CD4-positive, alpha-beta memory T cell (primary cell): ENCODE measurements around the gene CDC73. TPM values are rescaled to one million over a fixed set of nuclear protein-coding genes. Genes with fewer than 3 reads are reported as not detected.
A peak's percentile ranks its signal among the peaks of the same experiment; 100 is the strongest.

Experiments
- CTCF ChIA-PET: fragments of 350-600 bp; sonication (Branson Sonifier 250); formaldehyde crosslinking; loops from one replicate; lab custom pipeline; 2021; ENCODE audit warnings: inconsistent platforms; ENCODE audit not compliant: partially characterized antibody; lab: Charles Lee
- POLR2A ChIA-PET: fragments of 350-600 bp; sonication (Branson Sonifier 250); formaldehyde crosslinking; loops from one replicate; lab custom pipeline; 2021; ENCODE audit not compliant: partially characterized antibody; lab: Charles Lee
- DNase-seq, 5 donors: peaks; one replicate each; pipeline versions ENCODE4 v3.0.0 to v3.0.0-alpha.2; 2020 to 2022; ENCODE audit warnings: mixed read lengths in 1 of 5
- H3K27ac ChIP-seq: one replicate; pipeline ENCODE4 v1.7.0; 2013; ENCODE audit warnings: low read depth, low read length
- H3K27me3 ChIP-seq: 2 replicates; pipeline ENCODE4 v1.7.0; 2013; ENCODE audit warnings: mild to moderate bottlenecking, low read length, moderate library complexity; ENCODE audit not compliant: insufficient read depth
- H3K36me3 ChIP-seq: 2 replicates; pipeline ENCODE4 v1.7.0; 2013; ENCODE audit warnings: mild to moderate bottlenecking, low read length, moderate library complexity; ENCODE audit not compliant: insufficient read depth
- H3K4me1 ChIP-seq: 2 replicates; pipeline ENCODE4 v1.7.0; 2013; ENCODE audit warnings: mild to moderate bottlenecking, low read length, moderate library complexity; ENCODE audit not compliant: insufficient read depth
- H3K4me3 ChIP-seq, 2 donors: one replicate each; pipeline ENCODE4 v1.7.0; 2013; ENCODE audit warnings: low read length in 2 of 2, mild to moderate bottlenecking in 1 of 2
- H3K9me3 ChIP-seq, 2 donors: one replicate each; pipeline ENCODE4 v1.7.0; 2013; ENCODE audit warnings: low read length in 2 of 2, control low read depth in 1 of 2; ENCODE audit not compliant: control insufficient read depth in 1 of 2
- H3K27ac Mint-ChIP-seq, 7 donors: one replicate each; pipeline ENCODE4 v1.8.0; 2020 to 2021; ENCODE audit warnings: mixed read lengths in 7 of 7, mild to moderate bottlenecking in 6 of 7, inconsistent platforms in 3 of 7, moderate library complexity in 3 of 7
- H3K27me3 Mint-ChIP-seq, 2 donors: one replicate each; pipeline ENCODE4 v1.8.0; 2020 to 2021; ENCODE audit warnings: mixed read lengths in 2 of 2
- H3K36me3 Mint-ChIP-seq, 2 donors: one replicate each; pipeline ENCODE4 v1.8.0; 2020 to 2021; ENCODE audit warnings: mixed read lengths in 2 of 2, inconsistent platforms in 1 of 2, mild to moderate bottlenecking in 1 of 2
- H3K4me1 Mint-ChIP-seq, 4 donors: one replicate each; pipeline ENCODE4 v1.8.0; 2020 to 2021; ENCODE audit warnings: mixed read lengths in 4 of 4, mild to moderate bottlenecking in 1 of 4
- H3K4me3 Mint-ChIP-seq, 8 donors: one replicate each; pipeline ENCODE4 v1.8.0; 2020 to 2021; ENCODE audit warnings: mixed read lengths in 8 of 8, mild to moderate bottlenecking in 7 of 8, moderate library complexity in 6 of 8, inconsistent platforms in 3 of 8
- H3K9me3 Mint-ChIP-seq, 8 donors: one replicate each; pipeline ENCODE4 v1.8.0; 2020 to 2021; ENCODE audit warnings: mixed read lengths in 8 of 8, mild to moderate bottlenecking in 5 of 8, inconsistent platforms in 3 of 8, moderate library complexity in 1 of 8
- intact Hi-C: fragments of 100-400 bp; cut with micrococcal nuclease; formaldehyde crosslinking; loops from one replicate; pipeline ENCODE4 v1.15.1; 2023
- polyA plus RNA-seq, 2 donors: library from polyadenylated mRNA; unstranded; fragments of 300-500 nt; fragmentation: Illumina TruSeq; gene quantifications; one replicate each; pipeline ENCODE4 v1.2.3, GENCODE V29; 2021
- total RNA-seq, 2 experiments: library from RNA; stranded (reverse); gene quantifications; one replicate each; pipeline ENCODE4 v1.2.3, GENCODE V29; 2021

Gene CDC73
- total and polyA plus RNA-seq, 4 experiments from 2014 or later: 70.4 to 75.0 (median 71.3) TPM

- Mint-ChIP-seq H3K9me3 (no peaks in the 10 kb centered on the region), H3K36me3 (peaks cover 47 to 54% of the 10 kb centered on the region in 2 donors), H3K27ac (no peak overlapping the region), H3K27me3 (no peaks in the 10 kb centered on the region), H3K4me1 (peaks cover 9 to 14% (median 14%) of the 10 kb centered on the region in 4 donors), H3K4me3 (no peak overlapping the region)
- Histone ChIP-seq H3K27ac (no peak overlapping the region), H3K36me3 (peaks cover 9% of the 10 kb centered on the region), H3K4me3 (no peak overlapping the region), H3K9me3 (no peaks in the 10 kb centered on the region), H3K4me1 (peaks cover 6% of the 10 kb centered on the region), H3K27me3 (no peaks in the 10 kb centered on the region)
- ChIA-PET CTCF (no interaction called here), POLR2A (no interaction called here)
- intact Hi-C loops: no loop called here
- DNase-seq: no peak
Measured at GRCh38 chr1:193234530-193234929, 112.7 kb downstream of the CDC73 start.

GRCh38 chr1:193237381-193237978, 115.6 kb downstream of the CDC73 start:
- no peak for DNase-seq
- ChIA-PET CTCF (interaction anchor here (1.1 to 1.6 kb wide), 2 partner anchors 10 to 17 kb away, joined by 3 to 4 read pairs; no protein-coding TSS in a partner anchor), POLR2A (no interaction called here)
- peaks cover 28 to 43% (median 35%) of the 10 kb centered on the region in 4 donors for H3K4me1 Mint-ChIP-seq
- H3K4me3 ChIP-seq: no peak overlapping the region
- no peaks in the 10 kb centered on the region for H3K9me3 ChIP-seq
- intact Hi-C loops: no loop called here
- H3K9me3 Mint-ChIP-seq: no peaks in the 10 kb centered on the region
- peaks cover 9% of the 10 kb centered on the region for H3K36me3 ChIP-seq
- no peak overlapping the region for H3K27ac ChIP-seq
- no peak overlapping the region for H3K4me3 Mint-ChIP-seq
- peaks cover 30% of the 10 kb centered on the region for H3K4me1 ChIP-seq
- H3K27ac Mint-ChIP-seq: no peak overlapping the region
- H3K27me3 ChIP-seq: no peaks in the 10 kb centered on the region
- no peaks in the 10 kb centered on the region for H3K27me3 Mint-ChIP-seq
- peaks cover 62 to 75% of the 10 kb centered on the region in 2 donors for H3K36me3 Mint-ChIP-seq

- no peaks in the 10 kb centered on the region for H3K27me3 Mint-ChIP-seq
- intact Hi-C loops: no loop called here
- peak overlapping the region in 5 of 7 donors; percentile 53 to 83 (median 65) for H3K27ac Mint-ChIP-seq
- H3K36me3 ChIP-seq: peaks cover 9% of the 10 kb centered on the region
- H3K4me1 Mint-ChIP-seq: peaks cover 33 to 49% (median 39%) of the 10 kb centered on the region in 4 donors
- H3K27me3 ChIP-seq: no peaks in the 10 kb centered on the region
- H3K36me3 Mint-ChIP-seq: peaks cover 63 to 79% of the 10 kb centered on the region in 2 donors
- no peaks in the 10 kb centered on the region for H3K9me3 ChIP-seq
- peaks cover 0 to 4% (median 0%) of the 10 kb centered on the region in 8 donors for H3K9me3 Mint-ChIP-seq
- ChIA-PET CTCF (no interaction called here), POLR2A (no interaction called here)
- no peak overlapping the region for H3K4me3 ChIP-seq
- peaks cover 30% of the 10 kb centered on the region for H3K4me1 ChIP-seq
- H3K4me3 Mint-ChIP-seq: peak overlapping the region in 4 of 8 donors; percentile 55 to 73 (median 62)
- no peak for DNase-seq
- H3K27ac ChIP-seq: no peak overlapping the region
Measured at GRCh38 chr1:193240609-193241008, 118.8 kb downstream of the CDC73 start.

- H3K4me3 Mint-ChIP-seq: peak overlapping the region in 4 of 8 donors; percentile 55 to 73 (median 62)
- POLR2A ChIA-PET: no interaction called here
Measured at GRCh38 chr1:193241132-193241827, 119.4 kb downstream of the CDC73 start.

GRCh38 chr1:193242000-193242399, 120.2 kb downstream of the CDC73 start:
- peak overlapping the region in 5 of 7 donors; percentile 20 to 64 (median 51) for H3K27ac Mint-ChIP-seq
- DNase-seq: no peak
- Histone ChIP-seq H3K9me3 (no peaks in the 10 kb centered on the region), H3K4me3 (no peak overlapping the region), H3K36me3 (no peaks in the 10 kb centered on the region), H3K27me3 (no peaks in the 10 kb centered on the region), H3K27ac (no peak overlapping the region), H3K4me1 (peaks cover 30% of the 10 kb centered on the region)
- peaks cover 67 to 83% of the 10 kb centered on the region in 2 donors for H3K36me3 Mint-ChIP-seq
- peaks cover 33 to 49% (median 39%) of the 10 kb centered on the region in 4 donors for H3K4me1 Mint-ChIP-seq
- H3K9me3 Mint-ChIP-seq: peaks cover 0 to 4% (median 0%) of the 10 kb centered on the region in 8 donors
- H3K27me3 Mint-ChIP-seq: no peaks in the 10 kb centered on the region
- ChIA-PET CTCF (no interaction called here), POLR2A (no interaction called here)
- peak overlapping the region in 1 of 8 donors; percentile 6 for H3K4me3 Mint-ChIP-seq
- intact Hi-C loops: no loop called here

More at GRCh38 chr1:193241132-193241827, 119.4 kb downstream of the CDC73 start:
- DNase-seq: peak in 2 of 5 donors; percentile 5 to 13
- no peaks in the 10 kb centered on the region for H3K9me3 ChIP-seq
- H3K4me3 ChIP-seq: no peak overlapping the region
- peaks cover 33 to 49% (median 39%) of the 10 kb centered on the region in 4 donors for H3K4me1 Mint-ChIP-seq
- CTCF ChIA-PET: no interaction called here
- H3K4me1 ChIP-seq: peaks cover 30% of the 10 kb centered on the region
- no peaks in the 10 kb centered on the region for H3K27me3 ChIP-seq
- H3K36me3 ChIP-seq: peaks cover 3% of the 10 kb centered on the region
- intact Hi-C loops: no loop called here
- no peaks in the 10 kb centered on the region for H3K27me3 Mint-ChIP-seq
- H3K27ac ChIP-seq: no peak overlapping the region
- H3K9me3 Mint-ChIP-seq: peaks cover 0 to 4% (median 0%) of the 10 kb centered on the region in 8 donors
- peaks cover 64 to 81% of the 10 kb centered on the region in 2 donors for H3K36me3 Mint-ChIP-seq
- H3K27ac Mint-ChIP-seq: peak overlapping the region in 6 of 7 donors; percentile 53 to 83 (median 67)

- POLR2A ChIA-PET: no interaction called here
- Histone ChIP-seq H3K4me3 (no peak overlapping the region), H3K36me3 (peaks cover 8% of the 10 kb centered on the region), H3K27ac (no peak overlapping the region), H3K27me3 (no peaks in the 10 kb centered on the region), H3K9me3 (no peaks in the 10 kb centered on the region), H3K4me1 (no peaks in the 10 kb centered on the region)
- peaks cover 56 to 62% of the 10 kb centered on the region in 2 donors for H3K36me3 Mint-ChIP-seq
- DNase-seq: no peak
- H3K4me3 Mint-ChIP-seq: no peak overlapping the region
- H3K4me1 Mint-ChIP-seq: peaks cover 2 to 8% (median 5%) of the 10 kb centered on the region in 4 donors
- CTCF ChIA-PET: no interaction called here
- no peaks in the 10 kb centered on the region for H3K27me3 Mint-ChIP-seq
- peaks cover 0 to 10% (median 1%) of the 10 kb centered on the region in 8 donors for H3K9me3 Mint-ChIP-seq
- intact Hi-C loops: no loop called here
- peak overlapping the region in 1 of 7 donors; percentile 29 for H3K27ac Mint-ChIP-seq
Measured at GRCh38 chr1:193249187-193249586, 127.4 kb downstream of the CDC73 start.

GRCh38 chr1:193251950-193252349, 130.1 kb downstream of the CDC73 start:
- CTCF ChIA-PET: no interaction called here
- intact Hi-C loops: loop anchor here (2.0 kb wide), 1 partner anchor 13 kb away; no protein-coding TSS in a partner anchor
- DNase-seq: no peak
- H3K4me3 ChIP-seq: no peak overlapping the region
- H3K4me1 ChIP-seq: no peaks in the 10 kb centered on the region
- Mint-ChIP-seq H3K36me3 (peaks cover 34 to 35% of the 10 kb centered on the region in 2 donors), H3K27ac (no peak overlapping the region), H3K27me3 (no peaks in the 10 kb centered on the region), H3K9me3 (peaks cover 0 to 5% (median 1%) of the 10 kb centered on the region in 8 donors), H3K4me1 (peaks cover 0 to 2% (median under 1%) of the 10 kb centered on the region in 4 donors), H3K4me3 (no peak overlapping the region)
- H3K36me3 ChIP-seq: peaks cover 8% of the 10 kb centered on the region
- POLR2A ChIA-PET: no interaction called here
- no peaks in the 10 kb centered on the region for H3K27me3 ChIP-seq
- no peaks in the 10 kb centered on the region for H3K9me3 ChIP-seq
- no peak overlapping the region for H3K27ac ChIP-seq
